Glutamatergic neuron (in vitro differentiated cells): Measurements from ENCODE around the gene EYS. TPM values are rescaled to one million over a fixed set of nuclear protein-coding genes. Genes with fewer than 3 reads are reported as not detected.

Experiments
- DNase-seq: peaks from one replicate; pipeline ENCODE4 v3.0.0; 2022
- H3K27ac Mint-ChIP-seq: one replicate; pipeline ENCODE4 v1.8.0; 2020; ENCODE audit warnings: mild to moderate bottlenecking, mixed read lengths, inconsistent platforms; ENCODE audit not compliant: unreplicated experiment
- H3K27me3 Mint-ChIP-seq: one replicate; pipeline ENCODE4 v1.8.0; 2020; ENCODE audit warnings: mild to moderate bottlenecking, moderate library complexity, mixed read lengths, inconsistent platforms; ENCODE audit not compliant: unreplicated experiment
- H3K36me3 Mint-ChIP-seq: one replicate; pipeline ENCODE4 v1.8.0; 2020; ENCODE audit warnings: mild to moderate bottlenecking, mixed read lengths, inconsistent platforms; ENCODE audit not compliant: unreplicated experiment
- H3K4me1 Mint-ChIP-seq: one replicate; pipeline ENCODE4 v1.8.0; 2020; ENCODE audit warnings: mild to moderate bottlenecking, low read depth, mixed read lengths, inconsistent platforms; ENCODE audit not compliant: unreplicated experiment
- H3K4me3 Mint-ChIP-seq: one replicate; pipeline ENCODE4 v1.8.0; 2020; ENCODE audit warnings: mild to moderate bottlenecking, mixed read lengths, inconsistent platforms; ENCODE audit not compliant: unreplicated experiment
- H3K9me3 Mint-ChIP-seq: one replicate; pipeline ENCODE4 v1.8.0; 2020; ENCODE audit warnings: mild to moderate bottlenecking, moderate library complexity, mixed read lengths, inconsistent platforms; ENCODE audit not compliant: unreplicated experiment
- CTCF ChIP-seq: fragments of 200-600 bp; sonication (generic); IDR thresholded peaks from one replicate; pipeline ENCODE4 v1.5.0; 2021; ENCODE audit not compliant: partially characterized antibody, unreplicated experiment
- total RNA-seq: library from RNA; stranded (reverse); fragmentation: NEBNext Ultra II Directional; extraction: Animal tissue kit (Norgen Biotek cat#: 25700); gene quantifications from one replicate; pipeline ENCODE4 v1.2.1, GENCODE V29; 2021; ENCODE audit not compliant: unreplicated experiment

The EYS gene
- total RNA-seq, 1 donor from 2014 or later: 13.2 TPM

- TF ChIP-seq CTCF: no peak
- H3K4me3 Mint-ChIP-seq: no peak overlapping the region
- DNase-seq: no peak
- H3K27ac Mint-ChIP-seq: no peak overlapping the region
- no peaks in the 10 kb centered on the region for H3K27me3 Mint-ChIP-seq
- peaks cover 4% of the 10 kb centered on the region for H3K9me3 Mint-ChIP-seq
- peaks cover 20% of the 10 kb centered on the region for H3K4me1 Mint-ChIP-seq
- H3K36me3 Mint-ChIP-seq: no peaks in the 10 kb centered on the region
Observed at GRCh38 chr6:64050590-64050989, 1656.4 kb downstream of the EYS start.

- peaks cover 20% of the 10 kb centered on the region for H3K4me1 Mint-ChIP-seq
- DNase-seq: no peak
- H3K4me3 Mint-ChIP-seq: no peak overlapping the region
- peaks cover 4% of the 10 kb centered on the region for H3K9me3 Mint-ChIP-seq
- TF ChIP-seq CTCF: no peak
- no peaks in the 10 kb centered on the region for H3K27me3 Mint-ChIP-seq
- no peak overlapping the region for H3K27ac Mint-ChIP-seq
- no peaks in the 10 kb centered on the region for H3K36me3 Mint-ChIP-seq
Observed at GRCh38 chr6:64049736-64050135, 1657.3 kb downstream of the EYS start.

- no peak for DNase-seq
- Mint-ChIP-seq H3K27me3 (no peaks in the 10 kb centered on the region), H3K36me3 (no peaks in the 10 kb centered on the region), H3K9me3 (peaks cover 4% of the 10 kb centered on the region), H3K27ac (peak overlapping the region; percentile 91), H3K4me3 (no peak overlapping the region), H3K4me1 (peaks cover 20% of the 10 kb centered on the region)
- TF ChIP-seq CTCF: no peak
Observed at GRCh38 chr6:64046746-64047208, 1660.2 kb downstream of the EYS start.

GRCh38 chr6:64041373-64041772, 1665.7 kb downstream of the EYS start:
- peaks cover 5% of the 10 kb centered on the region for H3K4me1 Mint-ChIP-seq
- no peak for TF ChIP-seq CTCF
- DNase-seq: no peak
- H3K4me3 Mint-ChIP-seq: no peak overlapping the region
- no peaks in the 10 kb centered on the region for H3K36me3 Mint-ChIP-seq
- H3K27ac Mint-ChIP-seq: no peak overlapping the region
- peaks cover 3% of the 10 kb centered on the region for H3K9me3 Mint-ChIP-seq
- H3K27me3 Mint-ChIP-seq: no peaks in the 10 kb centered on the region

GRCh38 chr6:64040113-64040512, 1666.9 kb downstream of the EYS start:
- DNase-seq: no peak
- no peaks in the 10 kb centered on the region for H3K36me3 Mint-ChIP-seq
- H3K27ac Mint-ChIP-seq: no peak overlapping the region
- H3K4me1 Mint-ChIP-seq: peaks cover 3% of the 10 kb centered on the region
- H3K9me3 Mint-ChIP-seq: no peaks in the 10 kb centered on the region
- H3K27me3 Mint-ChIP-seq: no peaks in the 10 kb centered on the region
- TF ChIP-seq CTCF: no peak
- H3K4me3 Mint-ChIP-seq: no peak overlapping the region
